Hepatocyte (in vitro differentiated cells): ENCODE measurements around the gene MYO1A. TPM values are rescaled to one million over a fixed set of nuclear protein-coding genes. Genes with fewer than 3 reads are reported as not detected.
A peak's percentile ranks its signal among the peaks of the same experiment; 100 is the strongest.

Source experiments
- DNase-seq: peaks from one replicate; pipeline ENCODE4 v3.0.0-alpha.2; 2016; ENCODE audit warnings: low spot score
- H2AFZ ChIP-seq: fragments of 200-600 bp; sonication (generic); 2 replicates; pipeline ENCODE4 v1.6.0; 2016; ENCODE audit warnings: antibody characterized with exemption, mild to moderate bottlenecking
- H3K27ac ChIP-seq: fragments of 200-600 bp; sonication (generic); 2 replicates; pipeline ENCODE4 v1.5.1; 2016; ENCODE audit warnings: mild to moderate bottlenecking
- H3K27me3 ChIP-seq: fragments of 200-600 bp; sonication (generic); 2 replicates; pipeline ENCODE4 v1.6.1; 2016
- H3K36me3 ChIP-seq: fragments of 200-600 bp; sonication (generic); replicated peaks from 2 replicates; pipeline ENCODE4 v1.5.1; 2016; ENCODE audit warnings: low read depth; ENCODE audit not compliant: insufficient read depth
- H3K4me1 ChIP-seq: fragments of 200-600 bp; sonication (generic); 2 replicates; pipeline ENCODE4 v1.5.1; 2016; ENCODE audit warnings: mild to moderate bottlenecking, moderate library complexity; ENCODE audit not compliant: insufficient read depth
- H3K4me2 ChIP-seq: fragments of 200-600 bp; sonication (generic); 2 replicates; pipeline ENCODE4 v1.6.0; 2016
- H3K4me3 ChIP-seq: fragments of 200-600 bp; sonication (generic); 2 replicates; pipeline ENCODE4 v1.5.1; 2016; ENCODE audit warnings: mild to moderate bottlenecking
- H3K79me2 ChIP-seq: fragments of 200-600 bp; sonication (generic); 2 replicates; pipeline ENCODE4 v1.6.0; 2017; ENCODE audit warnings: mild to moderate bottlenecking
- H3K9me2 ChIP-seq: fragments of 200-600 bp; sonication (generic); replicated peaks from 2 replicates; pipeline ENCODE4 v1.6.0; 2017; ENCODE audit warnings: mild to moderate bottlenecking; ENCODE audit not compliant: insufficient read depth
- H3K9me3 ChIP-seq: fragments of 200-600 bp; sonication (generic); 2 replicates; pipeline ENCODE4 v1.5.1; 2016; ENCODE audit warnings: low read depth, mild to moderate bottlenecking
- H4K20me1 ChIP-seq: fragments of 200-600 bp; sonication (generic); 2 replicates; pipeline ENCODE4 v1.6.0; 2016; ENCODE audit warnings: mild to moderate bottlenecking; ENCODE audit not compliant: insufficient read depth, poor library complexity, severe bottlenecking
- CTCF ChIP-seq: fragments of 200-600 bp; sonication (generic); IDR thresholded peaks from 2 replicates; pipeline ENCODE4 v1.5.1; 2016; ENCODE audit warnings: antibody characterized with exemption, mild to moderate bottlenecking; ENCODE audit not compliant: poor library complexity
- EZH2 ChIP-seq: fragments of 200-600 bp; sonication (generic); IDR thresholded peaks from 2 replicates; pipeline ENCODE4 v1.6.1; 2016; ENCODE audit warnings: antibody characterized with exemption, mild to moderate bottlenecking, borderline replicate concordance
- EZH2phosphoT487 ChIP-seq: fragments of 200-600 bp; sonication (generic); IDR thresholded peaks from one replicate; pipeline ENCODE4 v1.6.1; 2018; ENCODE audit warnings: antibody characterized with exemption, mild to moderate bottlenecking, low read depth, moderate library complexity; ENCODE audit not compliant: unreplicated experiment, severe bottlenecking
- WGBS: methylation state at CpG from one replicate; pipeline ENCODE4 v1.1.6; 2016; ENCODE audit warnings: low lambda C conversion rate; ENCODE audit errors: missing lambda C conversion rate; 5-methylcytosine and 5-hydroxymethylcytosine counted together
- polyA plus RNA-seq: library from polyadenylated mRNA; unstranded; fragments of >200 nt; fragmentation: Nextera tagmentation; extraction: Ambion mirVana; gene quantifications from 2 replicates; pipeline ENCODE4 v1.2.1, GENCODE V29; 2016
- total RNA-seq: library from RNA; depleted of rRNA; stranded (reverse); fragments of >200 nt; gene quantifications from 2 replicates; pipeline ENCODE4 v1.2.3, GENCODE V29; 2014

Gene MYO1A
- total and polyA plus RNA-seq, 2 experiments from 2014 or later = 23.8 to 29.2 TPM

GRCh38 chr12:57090924-57091637, 41.2 kb upstream of the MYO1A start:
- H3K27ac ChIP-seq = peak overlapping the region; percentile 100
- no peaks in the 10 kb centered on the region for H3K9me3 ChIP-seq
- no peaks in the 10 kb centered on the region for H3K9me2 ChIP-seq
- H3K4me2 ChIP-seq = peak overlapping the region; percentile 89
- peaks cover 3% of the 10 kb centered on the region for H3K36me3 ChIP-seq
- H3K27me3 ChIP-seq = no peaks in the 10 kb centered on the region
- H3K4me3 ChIP-seq = peak overlapping the region; percentile 90
- DNase-seq = no peak
- H3K4me1 ChIP-seq = peaks cover 32% of the 10 kb centered on the region
- H4K20me1 ChIP-seq = peaks cover 37% of the 10 kb centered on the region
- H3K79me2 ChIP-seq = peaks cover 47% of the 10 kb centered on the region
- TF ChIP-seq CTCF = no peak
- TF ChIP-seq EZH2phosphoT487 = no peak
- TF ChIP-seq EZH2 = no peak
- WGBS = 79% methylated on average over 21 of the region's 22 CpGs
- H2AFZ ChIP-seq = no peak overlapping the region

GRCh38 chr12:57090490-57090889, 40.6 kb upstream of the MYO1A start:
- no peaks in the 10 kb centered on the region for H3K9me3 ChIP-seq
- DNase-seq = no peak
- H3K9me2 ChIP-seq = no peaks in the 10 kb centered on the region
- H3K4me2 ChIP-seq = peak overlapping the region; percentile 89
- H2AFZ ChIP-seq = no peak overlapping the region
- H3K4me3 ChIP-seq = peak overlapping the region; percentile 90
- H3K27me3 ChIP-seq = no peaks in the 10 kb centered on the region
- H3K79me2 ChIP-seq = peaks cover 47% of the 10 kb centered on the region
- H3K36me3 ChIP-seq = peaks cover 3% of the 10 kb centered on the region
- peaks cover 38% of the 10 kb centered on the region for H3K4me1 ChIP-seq
- peaks cover 37% of the 10 kb centered on the region for H4K20me1 ChIP-seq
- TF ChIP-seq CTCF (no peak), EZH2 (no peak), EZH2phosphoT487 (no peak)
- WGBS = 42% methylated on average over 6 of the region's 6 CpGs
- H3K27ac ChIP-seq = peak overlapping the region; percentile 100

GRCh38 chr12:57089271-57090245, 39.6 kb upstream of the MYO1A start:
- no peak for TF ChIP-seq EZH2phosphoT487
- no peak for TF ChIP-seq EZH2
- no peak for TF ChIP-seq CTCF
- no peaks in the 10 kb centered on the region for H3K9me2 ChIP-seq
- peaks cover 3% of the 10 kb centered on the region for H3K36me3 ChIP-seq
- H4K20me1 ChIP-seq = peaks cover 37% of the 10 kb centered on the region
- WGBS = 1% methylated on average over 38 of the region's 45 CpGs
- H3K27me3 ChIP-seq = no peaks in the 10 kb centered on the region
- peak overlapping the region; percentile 89 for H3K4me2 ChIP-seq
- H3K4me3 ChIP-seq = peak overlapping the region; percentile 90
- H3K4me1 ChIP-seq = peaks cover 44% of the 10 kb centered on the region
- peaks cover 47% of the 10 kb centered on the region for H3K79me2 ChIP-seq
- peak; percentile 83 for DNase-seq
- peak overlapping the region; percentile 100 for H3K27ac ChIP-seq
- H3K9me3 ChIP-seq = no peaks in the 10 kb centered on the region
- H2AFZ ChIP-seq = no peak overlapping the region
